HCT116 (cell line): Measurements from ENCODE around the gene HIGD2A. TPM values are rescaled to one million over a fixed set of nuclear protein-coding genes. Genes with fewer than 3 reads are reported as not detected.

Experiments used
- ATAC-seq: fragments of 200-7000 bp; cut with Tn5 transposase; 2 replicates; pipeline ENCODE4 v1.9.1; 2020; ENCODE audit warnings: mild to moderate bottlenecking, moderate library complexity
- BruUV-seq: library from RNA; stranded (reverse); fragments of 400-500 nt; replicated peaks from 2 replicates; lab custom pipeline; 2021; lab: Mats Ljungman, UMichigan
- CTCF ChIA-PET: fragments of 300-600 bp; sonication (Branson Sonifier 250); formaldehyde crosslinking; loops from one replicate; lab custom pipeline; 2021; ENCODE audit warnings: antibody characterized with exemption; lab: Charles Lee
- POLR2A ChIA-PET: fragments of 300-600, 350-600 bp; sonication (Branson Sonifier 250); formaldehyde crosslinking; loops from one replicate; lab custom pipeline; 2021; ENCODE audit warnings: antibody characterized with exemption; lab: Charles Lee
- RAD21 ChIA-PET, 2 experiments: fragments of 300-600 bp; sonication (Branson Sonifier 250); formaldehyde crosslinking; loops; one replicate each; lab custom pipeline; 2023; ENCODE audit warnings: low total read pairs in 2 of 2; ENCODE audit not compliant: uncharacterized antibody in 2 of 2, unreplicated experiment in 2 of 2, low non-redundant PET in 1 of 2; lab: Charles Lee
- DNase-seq: peaks from one replicate; pipeline ENCODE4 v3.0.0-alpha.2; 2010; ENCODE audit warnings: low read depth, low spot score
- H2AFZ ChIP-seq: fragments of 200-600 bp; shearing (Covaris generic), sonication (generic); 2 replicates; pipeline ENCODE4 v1.6.1; 2017; ENCODE audit warnings: low read depth, mixed run types, mixed read lengths, antibody characterized with exemption, low read length; ENCODE audit not compliant: poor library complexity, severe bottlenecking
- H3K27ac ChIP-seq: 2 replicates; pipeline ENCODE4 v1.5.1; 2012; ENCODE audit warnings: low read depth, low read length
- H3K27me3 ChIP-seq: fragments of 200-600 bp; sonication (generic); 2 replicates; pipeline ENCODE4 v1.6.1; 2016; ENCODE audit warnings: mixed run types, low read length, mixed read lengths; ENCODE audit not compliant: insufficient read depth
- H3K36me3 ChIP-seq, 2 experiments: fragments of 200-500 bp in 1 of 2; fragments of 200-600 bp in 1 of 2; sonication (Bioruptor generic) in 1 of 2; sonication (generic) in 1 of 2; 2 replicates each; pipeline versions ENCODE4 v1.5.1 to v1.6.1; 2014 to 2016; ENCODE audit warnings: low read length in 2 of 2, inconsistent platforms in 1 of 2, mixed read lengths in 1 of 2, mixed run types in 1 of 2; ENCODE audit not compliant: insufficient read depth in 2 of 2, control insufficient read depth in 1 of 2
- H3K4me1 ChIP-seq, 2 experiments: fragments of 200-600 bp in 1 of 2; sonication (generic) in 1 of 2; 2 replicates each; pipeline versions ENCODE4 v1.5.1 to v1.6.1; 2012 to 2017; ENCODE audit warnings: low read length in 2 of 2, inconsistent platforms in 1 of 2, mild to moderate bottlenecking in 1 of 2, mixed read lengths in 1 of 2, mixed run types in 1 of 2, moderate library complexity in 1 of 2; ENCODE audit not compliant: insufficient read depth in 2 of 2, control insufficient read depth in 1 of 2
- H3K4me2 ChIP-seq: fragments of 200-600 bp; sonication (generic); 2 replicates; pipeline ENCODE4 v1.6.1; 2017; ENCODE audit warnings: mixed run types, low read length, mixed read lengths
- H3K4me3 ChIP-seq, 2 experiments: fragments of 200-600 bp in 1 of 2; sonication (generic) in 1 of 2; replicated peaks in 1 of 2; 2 replicates each; pipeline ENCODE4 v1.5.1; 2011 to 2016; ENCODE audit warnings: low read length in 2 of 2, control low read depth in 1 of 2, low read depth in 1 of 2, mild to moderate bottlenecking in 1 of 2, mixed read lengths in 1 of 2, mixed run types in 1 of 2
- H3K79me2 ChIP-seq: fragments of 200-600 bp; sonication (generic); 2 replicates; pipeline ENCODE4 v1.6.1; 2017; ENCODE audit warnings: mild to moderate bottlenecking, mixed run types, low read length, moderate library complexity, mixed read lengths; ENCODE audit not compliant: insufficient read depth
- H3K9ac ChIP-seq: fragments of 200-600 bp; sonication (generic); 2 replicates; pipeline ENCODE4 v1.6.1; 2016; ENCODE audit warnings: low read length, mixed read lengths
- H3K9me2 ChIP-seq: fragments of 200-600 bp; sonication (generic), shearing (Covaris generic); 2 replicates; pipeline ENCODE4 v1.6.1; 2017; ENCODE audit warnings: mixed run types, mild to moderate bottlenecking, moderate library complexity; ENCODE audit not compliant: insufficient read depth
- H3K9me3 ChIP-seq, 2 experiments: fragments of 200-500 bp in 1 of 2; fragments of 200-600 bp in 1 of 2; sonication (Bioruptor generic) in 1 of 2; sonication (generic) in 1 of 2; 2 replicates each; pipeline ENCODE4 v1.6.1; 2014 to 2017; ENCODE audit warnings: low read length in 2 of 2, mixed read lengths in 2 of 2, inconsistent platforms in 1 of 2, low read depth in 1 of 2, mild to moderate bottlenecking in 1 of 2, mixed run types in 1 of 2, moderate library complexity in 1 of 2; ENCODE audit not compliant: control insufficient read depth in 1 of 2, insufficient read depth in 1 of 2
- H4K20me1 ChIP-seq: fragments of 200-600 bp; sonication (generic), shearing (Covaris generic); 2 replicates; pipeline ENCODE4 v1.6.1; 2017; ENCODE audit warnings: mixed run types, mild to moderate bottlenecking, moderate library complexity; ENCODE audit not compliant: insufficient read depth
- CEBPB ChIP-seq: IDR thresholded peaks from 2 replicates; pipeline ENCODE4 v1.6.1; 2012; ENCODE audit warnings: low read depth
- CTCF ChIP-seq, 3 experiments: fragments of 200-600 bp in 1 of 3; sonication (generic) in 1 of 3; IDR thresholded peaks in 2 of 3; conservative IDR thresholded peaks in 1 of 3; 2 replicates each; pipeline ENCODE4 v1.5.1; 2012 to 2017; ENCODE audit warnings: low read depth in 2 of 3, low read length in 2 of 3, antibody characterized with exemption in 1 of 3, borderline replicate concordance in 1 of 3, control low read depth in 1 of 3, mild to moderate bottlenecking in 1 of 3, mixed read lengths in 1 of 3, mixed run types in 1 of 3, moderate library complexity in 1 of 3; ENCODE audit not compliant: insufficient read depth in 1 of 3
- EGR1 ChIP-seq: IDR thresholded peaks from 2 replicates; pipeline ENCODE4 v1.6.1; 2012; ENCODE audit warnings: low read depth
- ELF1 ChIP-seq: IDR thresholded peaks from 2 replicates; pipeline ENCODE4 v1.6.1; 2012; ENCODE audit warnings: low read depth, borderline replicate concordance
- MAX ChIP-seq: IDR thresholded peaks from 2 replicates; pipeline ENCODE4 v1.6.1; 2012
- REST ChIP-seq: IDR thresholded peaks from 2 replicates; pipeline ENCODE4 v1.6.1; 2012; ENCODE audit warnings: low read depth
- SIN3A ChIP-seq: IDR thresholded peaks from 2 replicates; pipeline ENCODE4 v1.6.1; 2012; ENCODE audit warnings: low read depth
- SP1 ChIP-seq: IDR thresholded peaks from 2 replicates; pipeline ENCODE4 v1.6.1; 2012; ENCODE audit warnings: low read depth
- SRF ChIP-seq: IDR thresholded peaks from 2 replicates; pipeline ENCODE4 v1.6.1; 2012; ENCODE audit warnings: low read depth
- YY1 ChIP-seq: IDR thresholded peaks from 2 replicates; pipeline ENCODE4 v1.6.1; 2011; ENCODE audit warnings: low read length, low read depth, moderate library complexity, mild to moderate bottlenecking; ENCODE audit not compliant: insufficient replicate concordance; ENCODE audit errors: extremely low read depth
- ZBTB33 ChIP-seq: IDR thresholded peaks from 2 replicates; pipeline ENCODE4 v1.6.1; 2011; ENCODE audit warnings: mild to moderate bottlenecking, low read length, moderate library complexity; ENCODE audit not compliant: insufficient replicate concordance; ENCODE audit errors: extremely low read depth
- intact Hi-C: fragments of 100-400 bp; cut with micrococcal nuclease; formaldehyde crosslinking; loops from 2 replicates; pipeline ENCODE4 v1.10.0; 2022
- total RNA-seq: library from RNA; stranded (reverse); gene quantifications from one replicate; pipeline ENCODE4 v1.2.1, GENCODE V29; 2021; ENCODE audit not compliant: unreplicated experiment

The HIGD2A gene
- total RNA-seq, 1 experiment from 2014 or later: 130 TPM

GRCh38 chr5:176392526-176392925 lies 4.0 kb downstream of the HIGD2A start (continued):
- TF ChIP-seq REST (no peak), ZBTB33 (no peak), SP1 (no peak), YY1 (no peak), MAX (no peak), EGR1 (no peak), SIN3A (no peak), ELF1 (no peak)

GRCh38 chr5:176394096-176394495 lies 5.5 kb downstream of the HIGD2A start:
- Histone ChIP-seq H4K20me1 (no peaks in the 10 kb centered on the region), H3K9ac (no peak overlapping the region), H2AFZ (no peak overlapping the region), H3K36me3 (peaks cover 2 to 10% of the 10 kb centered on the region in 2 experiments; a peak in 1 of 4 replicates), H3K9me2 (no peaks in the 10 kb centered on the region), H3K79me2 (peaks cover 19% of the 10 kb centered on the region), H3K4me1 (peaks cover 2 to 9% of the 10 kb centered on the region in 2 experiments; a peak in 2 of 4 replicates), H3K9me3 (no peaks in the 10 kb centered on the region), H3K4me2 (no peak overlapping the region), H3K4me3 (no peak overlapping the region), H3K27ac (no peak overlapping the region), H3K27me3 (no peaks in the 10 kb centered on the region)
- ChIA-PET RAD21 (no interaction called here), CTCF (no interaction called here), POLR2A (no interaction called here)
- intact Hi-C loops: no loop called here
- ATAC-seq: no peak
- DNase-seq: no peak
- BruUV-seq: no TSS peak
- TF ChIP-seq ZBTB33: no peak
- no peak for TF ChIP-seq SRF
- no peak for TF ChIP-seq MAX
- TF ChIP-seq CTCF (IDR thresholded peaks at IDR 0.05 in 2 of 3, conservative IDR thresholded peaks at IDR 0.05 in 1 of 3; ENCODE audit: borderline replicate concordance in 1 of 3, insufficient read depth in 1 of 3, low read depth in 2 of 3, low read length in 2 of 3): no peak
- no peak for TF ChIP-seq CEBPB
- no peak for TF ChIP-seq SP1
